ENCODE data around the gene ARPC5L. TPM values are rescaled to one million over a fixed set of nuclear protein-coding genes. Genes with fewer than 3 reads are reported as not detected.

Gene ARPC5L
- total and polyA plus RNA-seq, 2 of the 8 experiments (the other 6 are each of a cell fraction or from before 2014, with no cell fraction given), result 34.1 to 50.6 TPM

GRCh38 chr9:124879226-124879625 is 17.3 kb downstream of the ARPC5L start (continued):
- TF ChIP-seq CHD7 (IDR thresholded peaks at IDR 0.05; ENCODE audit: insufficient replicate concordance, low read length), result no peak
- TF ChIP-seq SP2 (IDR thresholded peaks at IDR 0.05; ENCODE audit: low read length), result no peak
- no peak for TF ChIP-seq TCF12 (IDR thresholded peaks at IDR 0.05; ENCODE audit: low read depth, low read length)
- no peak for TF ChIP-seq CBX8 (IDR thresholded peaks at IDR 0.05; ENCODE audit: borderline replicate concordance, low read depth, low read length)
- no peak for TF ChIP-seq CREB1 (IDR thresholded peaks at IDR 0.05)
- TF ChIP-seq MAX (IDR thresholded peaks at IDR 0.05), result no peak
- no peak for TF ChIP-seq ATF3 (IDR thresholded peaks at IDR 0.05; ENCODE audit: insufficient read depth, low read depth, low read length)

Data from H1 (cell line).